NCI-H2227 treated with DMSO at 0.1 percent for 48 hours (cell line): ENCODE data around the gene POFUT2.

Experiments
- DNase-seq: peaks from one replicate; lab custom pipeline; 2025; lab: John Stamatoyannopoulos, UW

POFUT2 gene

DNA sequence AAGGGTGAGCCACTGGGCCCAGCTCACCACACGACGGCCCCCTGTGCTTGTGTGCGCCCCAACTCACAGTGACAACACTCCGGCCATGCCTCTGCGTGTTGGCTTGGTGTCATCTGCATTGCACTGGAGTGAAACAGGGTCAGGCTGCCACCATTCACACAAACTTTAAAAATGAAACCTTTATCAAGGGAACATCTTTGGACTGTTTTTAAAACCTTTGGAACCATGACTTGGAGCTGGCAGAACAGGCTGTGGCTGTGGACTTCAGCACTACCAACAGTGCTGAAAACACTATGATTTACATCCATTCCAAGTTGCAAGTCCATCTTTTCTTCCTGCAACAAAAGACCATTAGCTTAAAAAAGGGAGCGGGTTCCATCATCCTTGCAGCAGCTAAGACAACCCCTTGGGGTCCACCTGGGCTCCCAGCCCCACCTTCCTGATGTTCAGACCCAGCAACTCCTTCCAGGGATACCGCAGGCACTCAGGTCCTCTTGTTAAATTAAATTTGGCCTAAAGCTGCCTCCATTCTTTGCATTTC lies 25.6 kb downstream of the POFUT2 start:
- DNase-seq = no peak

DNA sequence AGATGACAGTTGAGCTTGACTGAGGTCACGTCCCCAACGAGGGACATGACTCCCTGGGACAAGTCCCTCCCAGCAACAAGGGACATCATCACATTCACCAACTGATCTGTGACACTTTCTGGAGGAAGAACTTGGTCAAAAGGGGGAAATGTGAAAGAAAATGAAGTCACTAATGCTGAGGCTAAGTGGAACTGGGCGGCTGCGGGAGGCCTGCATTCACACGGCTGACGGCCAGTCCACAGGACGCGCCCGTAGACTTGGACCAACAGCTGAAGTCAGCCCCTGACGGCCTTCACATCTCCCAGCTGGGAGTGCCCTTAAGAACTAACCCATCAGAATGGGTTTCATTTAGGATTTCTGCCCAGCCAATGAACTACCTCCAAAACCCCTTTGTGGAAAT lies 26.6 kb downstream of the POFUT2 start:
- no peak for DNase-seq

DNA sequence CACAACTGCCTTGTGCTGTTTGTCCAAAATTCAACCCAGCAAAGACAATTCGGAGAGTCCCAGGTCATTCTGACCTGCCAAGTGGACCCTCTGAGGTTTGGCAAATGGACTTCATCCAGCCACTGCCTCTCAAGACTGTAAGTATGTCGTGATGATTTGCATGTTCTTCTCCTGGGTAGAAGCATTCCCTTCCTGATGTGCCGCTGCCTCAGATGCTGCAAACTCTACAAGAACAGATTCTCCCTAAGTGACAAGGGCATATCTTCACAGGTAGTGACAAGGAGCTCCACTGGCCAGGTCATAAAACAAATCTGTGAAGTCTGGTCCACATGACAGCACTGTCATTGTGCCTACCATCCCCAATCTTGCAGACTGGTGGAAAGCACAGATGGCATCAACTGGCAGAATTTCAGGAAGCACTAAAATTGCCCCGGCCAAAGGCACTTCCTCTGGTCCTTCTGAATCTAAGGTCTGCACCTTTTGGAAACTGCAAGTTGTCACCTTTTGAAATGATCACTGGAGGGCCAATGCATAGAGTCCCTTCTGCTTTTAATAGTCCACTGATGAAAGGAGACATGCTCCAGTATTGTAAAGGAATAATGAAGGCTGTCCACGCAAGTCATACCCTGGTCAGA lies 27.4 kb downstream of the POFUT2 start:
- DNase-seq = no peak

DNA sequence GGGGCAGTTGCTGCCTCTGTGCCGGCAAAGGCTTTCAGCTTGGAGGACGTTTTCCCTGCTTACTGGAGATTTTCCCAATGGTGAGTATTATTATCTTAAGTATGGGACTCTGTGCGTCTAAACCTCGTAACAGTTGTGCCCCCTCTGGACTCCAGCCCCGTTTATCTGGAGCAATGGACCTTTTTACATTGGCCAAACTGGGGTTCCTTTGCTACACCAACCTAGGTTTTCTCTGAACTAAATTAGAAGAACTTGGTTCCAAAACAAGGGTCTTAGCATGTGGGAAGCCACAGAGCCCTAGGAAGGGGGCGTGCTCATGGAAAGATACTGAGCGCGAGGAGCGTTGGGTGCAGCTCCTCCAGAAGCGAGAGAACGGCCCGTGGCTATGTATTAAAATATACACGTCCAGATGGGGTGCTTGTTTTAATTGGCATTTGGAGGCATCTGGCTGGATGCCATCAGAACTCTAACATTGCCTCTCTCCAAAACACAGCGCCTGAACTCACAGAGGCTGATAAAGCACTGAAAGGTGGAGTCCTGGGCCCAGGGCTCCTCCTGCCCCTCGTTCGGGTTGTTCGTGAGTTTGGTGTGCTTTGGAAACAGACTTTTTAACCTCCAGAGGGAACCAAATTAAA lies 28.4 kb downstream of the POFUT2 start:
- no peak for DNase-seq

DNA sequence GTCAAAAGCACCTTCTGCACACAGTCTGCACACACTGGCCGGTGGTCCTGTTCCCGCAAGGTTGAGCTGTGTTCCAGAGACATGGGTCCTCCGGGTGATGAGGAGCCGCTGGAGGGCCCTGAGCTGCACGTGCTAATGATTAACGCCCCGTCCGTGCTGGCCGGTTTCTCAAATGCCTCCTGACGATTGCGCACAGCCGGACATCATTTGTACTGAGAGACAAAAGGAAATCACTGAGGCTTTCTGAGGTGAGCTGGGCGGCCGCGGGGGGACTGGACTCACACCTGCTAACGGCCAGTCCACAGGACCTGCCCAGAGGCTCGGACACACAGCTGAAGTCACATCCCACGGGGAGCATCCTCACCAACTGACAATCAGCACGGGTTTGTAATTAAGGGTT lies 29.2 kb downstream of the POFUT2 start:
- no peak for DNase-seq

DNA sequence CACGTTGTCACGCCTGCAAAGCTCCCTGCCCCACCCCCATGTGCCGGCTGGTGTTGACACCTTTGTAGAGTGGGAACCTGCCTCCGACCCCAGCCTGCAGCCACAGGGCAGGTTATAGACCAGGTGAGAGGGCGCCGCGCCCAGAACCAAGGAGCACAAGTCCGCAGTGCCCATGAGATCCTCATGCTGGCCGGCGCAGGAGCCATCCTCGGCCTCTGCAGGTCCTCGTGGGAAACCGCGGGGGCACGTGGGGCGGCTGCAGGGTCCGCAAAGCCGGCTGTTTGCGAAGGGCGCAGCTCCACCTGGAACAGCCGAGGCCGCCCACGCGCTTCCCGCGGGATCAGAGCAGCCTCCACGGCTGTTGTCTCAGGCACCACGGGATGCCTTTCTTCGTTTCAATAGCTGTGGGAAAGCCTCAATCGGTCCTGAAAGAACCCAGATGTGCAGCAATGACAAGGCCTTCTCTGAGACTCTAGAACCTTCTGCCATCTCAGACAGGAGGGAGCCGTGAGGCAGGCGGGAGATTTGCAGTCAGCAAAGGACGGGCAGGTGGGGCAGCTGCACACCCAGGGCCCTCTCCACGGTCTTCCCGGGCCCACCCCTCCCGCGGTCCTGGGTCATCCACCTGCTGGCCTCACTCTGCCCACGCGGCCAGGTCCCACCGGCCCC lies 29.9 kb downstream of the POFUT2 start:
- no peak for DNase-seq

DNA sequence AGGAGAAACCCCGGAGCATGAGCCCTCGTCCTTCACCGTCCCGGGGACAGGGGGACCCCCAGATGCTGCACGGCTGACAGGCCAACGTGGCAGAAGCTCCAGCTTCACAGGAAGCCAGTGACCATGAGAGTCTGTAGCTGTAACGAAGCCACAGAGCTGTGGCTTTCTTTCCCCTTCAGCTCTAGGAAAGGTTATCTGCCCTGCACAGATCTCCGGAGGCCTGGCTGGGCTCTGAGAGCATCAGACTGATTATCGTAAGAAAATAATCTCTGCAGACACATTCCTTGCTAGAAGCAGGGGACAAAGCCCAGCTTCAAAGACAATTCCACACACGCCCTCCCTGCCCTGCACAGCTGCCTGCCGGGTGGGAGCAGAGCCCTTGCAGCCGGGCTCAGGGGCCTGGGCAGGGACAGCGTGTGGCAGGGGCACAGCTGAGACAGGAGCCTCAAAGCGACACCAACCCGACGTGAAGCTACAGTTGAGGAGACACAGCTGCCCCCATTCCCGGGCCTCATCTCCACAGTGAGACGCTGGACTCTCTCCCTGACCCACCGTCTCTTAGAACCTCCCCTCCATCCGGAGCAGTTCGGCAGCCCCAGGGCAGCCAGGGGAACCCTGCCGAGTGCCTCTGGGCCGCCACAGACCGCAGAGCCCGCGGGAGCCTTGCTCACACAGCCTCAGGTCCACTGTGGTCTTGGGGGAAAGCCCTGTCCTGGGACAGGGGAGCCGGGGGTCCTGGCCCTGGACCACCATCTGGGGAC lies 30.6 kb downstream of the POFUT2 start:
- DNase-seq = no peak

DNA sequence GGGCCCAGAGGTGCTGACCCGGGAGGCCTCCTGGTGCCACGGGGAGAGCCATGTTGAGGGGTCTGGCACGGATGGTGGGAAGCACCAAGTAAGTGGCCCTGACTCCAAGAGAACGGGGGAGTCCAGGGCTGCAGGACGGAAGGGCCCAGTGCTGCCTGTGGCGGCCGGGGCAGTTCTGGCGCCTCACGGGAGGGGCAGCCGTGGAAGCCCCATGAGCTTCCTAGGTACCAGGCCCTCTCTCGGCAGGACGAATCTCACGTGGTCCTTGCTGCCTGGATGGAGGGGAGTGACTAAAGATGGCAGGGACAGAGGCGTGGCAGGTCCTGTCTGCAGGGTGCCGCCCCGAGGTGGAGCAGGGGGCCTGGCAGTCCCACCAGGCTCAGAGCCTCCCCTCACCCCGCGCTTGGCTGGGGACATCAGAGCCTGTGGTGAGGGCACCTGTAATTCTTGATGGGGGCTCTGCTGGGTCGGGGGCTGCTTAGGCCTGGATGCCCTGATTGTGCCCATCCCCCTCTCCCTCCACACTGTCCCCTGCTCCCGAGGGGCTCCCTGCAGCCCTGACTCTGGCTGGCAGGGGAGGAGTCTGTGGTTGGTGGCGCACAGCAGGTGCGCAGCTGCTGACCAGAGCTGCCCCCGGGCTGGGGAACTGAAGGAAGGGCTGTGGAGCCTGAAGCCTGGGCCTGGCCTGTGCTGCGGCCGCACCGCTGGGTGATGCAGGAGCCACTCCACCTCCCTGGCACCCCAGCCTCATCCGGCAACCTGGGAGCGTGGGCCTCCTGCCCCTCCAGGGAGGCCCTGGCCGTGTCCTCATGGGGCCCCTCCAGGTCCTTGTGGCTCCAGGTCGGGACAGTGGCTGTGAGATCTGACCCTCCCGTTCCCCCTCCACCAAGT lies 31.4 kb downstream of the POFUT2 start:
- no peak for DNase-seq

DNA sequence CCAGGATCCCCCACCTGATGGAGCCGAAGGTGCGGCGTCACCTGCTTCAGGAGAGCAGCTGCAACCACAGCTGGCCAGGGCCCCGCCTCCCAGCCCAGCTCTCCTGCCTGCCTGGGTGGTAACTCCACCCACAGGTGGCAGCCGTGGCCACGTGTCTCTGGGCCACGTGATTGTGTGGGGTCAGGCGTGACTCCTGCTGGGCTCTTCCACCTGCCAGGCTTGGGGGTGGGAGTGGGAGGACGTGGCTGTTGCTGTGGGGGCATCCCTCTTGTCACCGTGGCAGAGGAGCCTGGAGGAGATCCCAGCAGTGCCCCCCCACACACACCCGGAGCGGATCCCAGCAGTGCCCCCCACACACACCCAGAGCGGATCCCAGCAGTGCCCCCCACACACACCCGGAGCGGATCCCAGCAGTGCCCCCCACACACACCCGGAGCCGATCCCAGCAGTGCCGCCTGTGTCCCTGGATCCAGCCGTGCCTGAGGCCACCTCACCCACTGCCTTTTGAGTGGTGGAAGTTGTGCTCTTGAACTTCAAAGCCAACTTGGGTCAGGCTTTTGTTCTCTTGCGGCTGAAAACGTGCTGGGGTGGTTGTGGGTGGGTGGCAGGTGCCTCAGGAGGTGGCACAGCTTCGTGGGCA lies 32.2 kb downstream of the POFUT2 start:
- no peak for DNase-seq

DNA sequence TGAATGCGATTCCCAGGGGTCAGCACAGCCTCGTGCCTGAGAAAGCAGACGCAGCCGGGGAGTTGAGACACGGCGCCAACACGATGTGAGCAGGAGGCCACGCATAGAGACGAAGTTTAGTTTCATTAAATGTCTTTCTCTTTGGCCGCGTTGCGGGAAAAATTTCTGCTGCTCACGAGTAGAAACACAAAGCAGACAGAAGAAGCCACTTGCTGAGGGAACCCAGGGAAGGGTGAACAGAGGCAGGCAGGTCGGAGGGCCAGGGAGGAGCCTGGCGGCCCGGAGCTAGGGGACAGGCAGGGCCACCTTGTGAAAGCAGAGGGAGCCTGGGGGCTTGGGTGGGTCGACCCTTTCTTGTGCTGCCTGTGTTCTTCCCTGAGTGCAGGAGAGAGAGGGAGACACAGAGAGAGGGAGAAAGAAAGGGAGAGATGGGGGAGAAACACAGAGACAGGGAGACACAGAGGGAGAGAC lies 33.2 kb downstream of the POFUT2 start:
- no peak for DNase-seq

DNA sequence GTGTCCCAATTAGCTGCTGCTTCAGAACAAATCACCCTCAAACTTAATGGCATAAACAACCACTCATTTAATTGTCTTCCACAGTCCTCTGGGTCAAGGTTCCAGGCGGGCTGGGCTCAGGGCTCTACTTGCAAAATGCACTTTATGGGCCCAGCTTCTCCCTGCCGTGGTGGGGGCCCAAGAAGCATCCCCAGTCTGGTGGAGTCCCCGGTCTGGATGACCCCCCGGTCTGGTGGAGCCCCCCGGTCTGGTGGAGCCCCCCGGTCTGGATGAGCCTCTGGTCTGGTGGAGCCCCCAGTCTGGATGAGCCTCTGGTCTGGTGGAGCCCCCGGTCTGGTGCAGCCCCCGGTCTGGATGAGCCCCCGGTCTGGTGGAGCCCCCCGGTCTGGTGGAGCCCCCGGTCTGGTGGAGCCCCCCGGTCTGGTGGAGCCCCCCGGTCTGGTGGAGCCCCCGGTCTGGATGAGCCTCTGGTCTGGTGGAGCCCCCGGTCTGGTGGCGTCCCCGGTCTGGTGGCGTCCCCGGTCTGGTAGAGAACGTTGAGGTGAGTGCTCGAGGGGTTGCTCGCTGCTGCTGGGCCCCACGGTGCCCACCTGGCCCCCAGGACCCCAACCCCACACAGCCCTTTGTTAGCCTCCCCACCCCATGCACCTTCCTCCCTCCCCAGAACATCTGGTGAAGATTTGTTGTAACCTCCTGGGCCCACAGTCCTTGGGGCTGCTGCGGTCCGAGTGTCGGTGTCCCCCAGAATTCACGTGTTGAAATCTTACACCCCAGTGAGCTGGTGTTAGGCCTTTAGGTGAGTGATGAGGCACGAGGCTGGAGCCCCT lies 33.8 kb downstream of the POFUT2 start:
- DNase-seq = no peak

DNA sequence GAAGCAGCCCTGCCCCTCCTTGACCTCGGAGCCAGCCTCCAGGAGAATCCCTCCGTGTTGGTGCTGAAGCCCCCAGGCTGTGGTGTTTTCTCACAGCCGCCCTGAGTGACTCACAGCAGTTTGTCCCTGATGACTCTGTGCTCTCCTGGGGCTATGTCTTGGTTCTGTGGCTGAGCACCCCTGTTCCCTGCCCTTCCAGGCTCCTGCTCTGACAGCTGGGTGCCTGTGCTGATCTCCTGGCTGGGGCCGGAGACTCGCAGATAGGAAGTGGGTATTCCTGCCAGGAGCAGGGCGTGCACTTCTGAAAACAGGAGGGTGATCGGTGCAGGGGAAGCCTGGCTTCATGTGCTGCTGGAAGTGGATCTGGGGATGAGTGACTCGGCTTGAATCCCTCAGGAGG lies 34.5 kb downstream of the POFUT2 start:
- DNase-seq = no peak

DNA sequence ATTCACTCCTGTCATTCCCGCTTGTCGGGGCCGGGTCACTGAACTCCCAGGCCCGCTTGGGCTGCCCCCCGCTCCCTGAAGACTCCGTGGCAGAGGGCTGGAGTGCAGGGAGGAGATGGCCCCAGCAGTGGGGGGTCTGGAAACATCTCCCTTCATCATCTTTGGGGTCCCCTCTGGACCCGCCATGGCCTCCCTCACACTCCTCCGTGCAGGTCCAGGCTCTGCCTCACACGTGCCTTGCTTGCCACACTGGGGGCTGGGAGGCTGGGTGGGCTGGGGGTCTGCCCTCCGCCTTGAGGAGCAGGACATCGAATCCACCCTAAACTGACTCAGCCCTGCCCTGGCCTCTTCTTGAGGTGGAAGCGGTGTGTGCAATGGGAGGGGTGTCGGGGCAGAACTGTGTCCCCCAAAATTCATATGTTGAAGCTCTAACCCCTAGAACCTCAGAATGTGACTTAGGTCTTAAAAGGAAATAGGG lies 35.2 kb downstream of the POFUT2 start:
- DNase-seq = no peak

DNA sequence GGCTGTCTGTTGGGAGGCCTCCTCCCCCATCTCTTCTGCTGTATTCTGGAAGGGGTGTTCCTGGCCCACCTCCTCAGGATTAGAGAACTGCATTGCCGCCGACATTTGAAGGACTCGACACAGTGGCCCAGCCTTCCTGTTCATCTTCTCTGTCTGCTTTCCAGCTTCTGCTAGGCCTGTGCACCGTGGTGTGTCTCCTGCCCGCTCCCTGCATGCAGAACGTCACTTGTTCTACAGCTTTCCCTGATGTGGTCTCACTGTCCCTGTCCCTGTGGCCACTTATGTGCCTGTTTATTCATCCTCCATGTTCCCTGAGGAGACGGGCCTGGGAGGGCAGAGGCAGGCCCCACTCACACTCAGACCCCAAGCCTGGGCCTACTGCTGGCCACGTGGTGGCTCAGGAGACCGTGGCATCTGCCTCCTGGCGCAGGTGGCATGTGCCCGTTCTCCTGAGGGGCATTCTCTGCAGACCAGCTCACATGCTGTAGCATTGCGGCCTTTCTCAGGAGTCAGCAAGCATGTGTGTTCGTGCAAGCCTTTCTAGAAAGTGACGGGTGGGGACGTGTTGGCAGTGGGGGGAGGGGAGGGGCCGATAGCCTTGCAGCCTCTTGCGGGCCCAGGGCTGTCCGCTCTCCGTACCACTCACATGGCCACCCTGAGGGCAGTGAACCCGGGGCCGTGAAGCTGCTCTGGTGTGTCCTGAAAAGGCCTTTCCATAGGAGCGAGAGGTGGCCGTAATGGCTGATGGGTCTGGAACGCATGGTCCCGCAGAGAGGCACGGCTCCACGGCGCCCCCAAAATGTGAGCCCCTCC lies 35.9 kb downstream of the POFUT2 start:
- no peak for DNase-seq

DNA sequence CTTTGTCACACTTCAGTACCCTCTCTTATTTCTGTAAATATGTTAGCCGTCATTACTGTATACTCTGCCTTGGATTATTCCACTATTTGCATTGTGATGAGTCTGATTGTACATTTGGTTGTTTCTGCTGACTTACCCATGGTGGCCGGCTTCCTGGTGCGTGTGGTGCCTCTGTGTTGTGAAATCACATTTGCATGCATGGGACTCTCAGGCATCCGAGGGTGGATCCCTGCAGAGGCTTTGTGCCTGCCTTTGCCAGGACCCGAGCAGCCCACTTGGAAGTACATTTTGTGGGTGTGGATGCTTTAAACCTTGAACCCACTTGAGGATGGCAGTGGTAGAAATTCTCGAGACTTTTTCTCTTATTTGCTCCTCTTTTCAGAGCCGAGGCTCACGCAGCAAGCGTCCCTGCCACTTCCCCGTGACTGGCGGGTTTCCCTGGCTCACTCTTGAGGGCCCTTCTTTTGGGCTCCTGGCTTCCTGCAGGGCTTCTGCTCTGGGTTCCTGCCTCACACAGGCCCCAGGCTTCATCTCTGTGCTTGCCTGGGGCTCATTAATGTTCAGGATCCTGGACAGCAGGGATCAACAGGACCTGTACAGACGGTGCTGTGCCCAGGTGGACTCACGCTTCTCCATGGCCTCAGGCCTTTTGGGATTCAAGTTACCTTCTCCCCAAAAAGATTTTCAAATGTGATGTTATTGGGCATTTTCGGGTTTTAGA lies 36.6 kb downstream of the POFUT2 start:
- no peak for DNase-seq

DNA sequence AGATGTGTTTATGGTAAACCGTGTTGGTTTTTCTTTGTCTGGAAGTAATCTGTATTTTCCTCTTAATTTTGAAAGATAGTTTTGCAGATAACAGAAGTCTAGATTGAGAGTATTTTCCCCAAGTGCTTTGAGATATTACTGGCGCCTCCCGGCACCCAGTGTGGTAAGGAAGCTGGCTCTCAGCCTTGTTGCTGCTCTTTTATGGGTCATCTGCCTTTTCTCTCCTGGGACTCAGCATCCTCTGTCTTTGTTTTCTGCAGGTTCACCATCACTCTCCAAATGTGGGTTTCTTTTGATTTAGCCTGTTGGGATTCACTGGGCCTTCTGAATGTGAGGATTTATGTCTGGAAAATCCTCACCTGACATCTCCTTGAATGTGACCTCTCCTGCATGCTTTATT lies 37.4 kb downstream of the POFUT2 start:
- no peak for DNase-seq

DNA sequence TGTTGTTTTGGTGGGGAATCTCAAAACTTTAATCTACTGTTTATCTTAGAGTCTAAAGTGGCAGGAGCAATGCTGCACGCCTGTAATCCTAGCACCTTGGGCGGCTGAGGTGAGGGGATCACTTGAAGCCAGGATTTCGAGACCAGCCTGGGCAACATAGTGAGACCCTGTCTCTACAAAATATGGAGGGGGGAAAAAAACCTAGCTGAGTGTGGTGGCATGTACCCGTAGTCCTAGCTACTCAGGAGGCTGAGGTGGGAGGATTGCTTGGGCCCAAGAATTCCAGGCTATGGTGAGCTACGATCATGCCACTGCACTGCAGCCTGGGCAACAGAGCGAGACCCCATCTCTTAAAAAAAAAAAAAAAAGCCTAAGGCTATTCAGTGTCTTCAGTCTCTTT lies 38.1 kb downstream of the POFUT2 start:
- DNase-seq = no peak

DNA sequence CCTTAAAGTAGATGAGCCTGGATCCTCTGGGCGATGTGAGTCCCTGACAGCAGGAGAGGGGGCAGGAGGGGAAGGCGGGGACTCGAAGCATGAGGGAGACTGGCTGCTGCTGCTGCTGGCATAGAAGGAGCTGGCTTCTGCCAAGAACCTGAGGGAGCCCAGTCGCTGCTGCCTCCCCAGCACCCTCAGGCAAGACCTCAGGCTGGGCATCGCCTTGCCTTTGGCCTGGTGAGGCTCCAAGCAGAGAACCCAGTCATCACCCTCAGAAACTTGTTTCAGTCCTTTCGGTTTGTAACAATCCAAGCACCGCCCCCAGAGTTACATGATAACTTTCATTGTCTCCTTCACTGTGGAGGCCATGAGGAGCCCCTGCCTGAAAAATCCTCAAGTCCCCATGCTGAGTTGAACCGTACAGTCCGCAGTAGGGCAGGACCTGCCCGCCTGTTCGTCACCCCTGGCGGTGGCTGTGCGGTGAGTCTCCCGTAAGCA lies 38.8 kb downstream of the POFUT2 start:
- no peak for DNase-seq
